ENCODE results near the gene CD200R1L. TPM values are rescaled to one million over a fixed set of nuclear protein-coding genes. Genes with fewer than 3 reads are reported as not detected.
A peak's percentile ranks its signal among the peaks of the same experiment; 100 is the strongest.

CD200R1L gene
- total and polyA plus RNA-seq, 12 donors: not detected

DNA sequence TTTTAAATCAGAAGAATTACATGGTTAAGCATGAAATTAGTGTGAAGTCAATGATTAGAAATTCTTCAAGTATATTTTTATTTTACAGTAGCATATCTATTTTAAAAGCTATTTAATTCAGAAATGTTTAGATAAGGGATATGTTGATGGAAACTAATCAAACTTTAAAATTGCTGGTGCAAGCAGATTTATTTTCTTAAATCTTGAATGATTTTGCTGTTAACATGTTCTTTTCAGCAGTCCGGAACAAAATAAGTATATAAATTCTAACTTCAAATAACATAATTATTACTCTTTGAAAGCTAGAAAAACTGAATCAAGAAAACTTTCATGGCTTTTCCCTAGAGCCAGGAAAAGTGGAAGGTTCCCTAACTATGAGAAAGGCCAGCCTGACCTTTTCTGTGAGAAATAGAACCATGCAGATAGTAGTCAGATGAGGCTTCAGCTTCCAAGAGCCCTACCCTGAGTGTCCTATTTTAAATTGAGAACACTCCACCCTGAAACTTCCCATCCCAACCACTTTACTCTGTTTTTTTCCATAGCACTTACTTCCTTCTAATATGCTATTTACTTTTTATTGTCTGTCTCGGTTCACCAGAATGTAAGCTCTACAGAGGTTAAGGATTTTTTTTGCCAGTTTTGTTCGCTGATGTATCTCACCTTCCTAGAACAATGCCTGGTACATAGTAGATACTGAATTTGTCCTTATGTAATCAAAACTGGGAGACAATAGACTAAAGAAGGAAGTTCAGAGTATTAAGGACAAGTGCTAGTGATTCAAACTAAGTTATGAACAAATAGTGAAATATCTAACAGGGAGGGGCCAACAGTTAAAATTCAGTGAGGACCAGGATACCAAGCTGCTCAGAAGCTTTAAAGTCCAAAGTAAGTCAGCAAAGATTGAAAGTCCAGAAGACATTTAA, 66.8 kb downstream of the CD200R1L start:
- H3K27me3 ChIP-seq: no peaks in the 10 kb centered on the region
- intact Hi-C loops (cut with DNase I): no loop called here
- H3K4me3 ChIP-seq: no peak overlapping the region
- 73 to 79% (median 77%) methylated on average over 3 of the region's 3 CpGs for WGBS, 4 donors
- no peak for DNase-seq
- H3K27ac ChIP-seq: peak overlapping the region in 1 of 5 donors; percentile 36
- peaks cover 0 to 12% of the 10 kb centered on the region in 2 donors for H3K4me1 ChIP-seq (replicated peaks in 1 of 2)
- TF ChIP-seq POLR2A (IDR thresholded peaks at IDR 0.05): no peak
- TF ChIP-seq, protein P1, sequence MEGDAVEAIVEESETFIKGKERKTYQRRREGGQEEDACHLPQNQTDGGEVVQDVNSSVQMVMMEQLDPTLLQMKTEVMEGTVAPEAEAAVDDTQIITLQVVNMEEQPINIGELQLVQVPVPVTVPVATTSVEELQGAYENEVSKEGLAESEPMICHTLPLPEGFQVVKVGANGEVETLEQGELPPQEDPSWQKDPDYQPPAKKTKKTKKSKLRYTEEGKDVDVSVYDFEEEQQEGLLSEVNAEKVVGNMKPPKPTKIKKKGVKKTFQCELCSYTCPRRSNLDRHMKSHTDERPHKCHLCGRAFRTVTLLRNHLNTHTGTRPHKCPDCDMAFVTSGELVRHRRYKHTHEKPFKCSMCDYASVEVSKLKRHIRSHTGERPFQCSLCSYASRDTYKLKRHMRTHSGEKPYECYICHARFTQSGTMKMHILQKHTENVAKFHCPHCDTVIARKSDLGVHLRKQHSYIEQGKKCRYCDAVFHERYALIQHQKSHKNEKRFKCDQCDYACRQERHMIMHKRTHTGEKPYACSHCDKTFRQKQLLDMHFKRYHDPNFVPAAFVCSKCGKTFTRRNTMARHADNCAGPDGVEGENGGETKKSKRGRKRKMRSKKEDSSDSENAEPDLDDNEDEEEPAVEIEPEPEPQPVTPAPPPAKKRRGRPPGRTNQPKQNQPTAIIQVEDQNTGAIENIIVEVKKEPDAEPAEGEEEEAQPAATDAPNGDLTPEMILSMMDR (IDR thresholded peaks at IDR 0.05): no peak
- H3K9me3 ChIP-seq (replicated peaks in 1 of 3): no peaks in the 10 kb centered on the region
- H3K36me3 ChIP-seq (replicated peaks in 1 of 2): no peaks in the 10 kb centered on the region

DNA sequence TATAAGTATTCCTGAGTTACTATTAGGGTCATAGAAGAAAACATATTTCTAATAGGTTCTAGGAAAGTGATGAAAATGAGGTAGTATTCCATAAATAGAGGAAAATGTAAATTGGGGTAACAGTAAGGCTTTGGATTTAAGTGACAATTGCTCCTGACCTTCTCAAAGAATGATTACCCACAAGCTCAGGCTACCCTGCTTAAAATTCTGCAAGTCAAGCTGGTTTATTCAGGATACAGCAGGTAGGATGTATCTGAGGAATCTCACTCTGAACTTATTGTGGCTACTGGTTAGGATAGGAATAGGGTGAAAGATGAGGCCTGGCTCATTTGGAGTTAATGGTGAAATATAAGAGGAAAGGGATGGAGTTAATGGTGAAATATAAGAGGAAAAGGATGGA, 67.7 kb downstream of the CD200R1L start:
- Histone ChIP-seq H3K27me3 (peaks cover 1% of the 10 kb centered on the region), H3K36me3 (replicated peaks in 1 of 2) (no peaks in the 10 kb centered on the region), H3K4me1 (replicated peaks in 1 of 2) (peaks cover 0 to 12% of the 10 kb centered on the region in 2 donors), H3K4me3 (no peak overlapping the region), H3K9me3 (replicated peaks in 1 of 3) (no peaks in the 10 kb centered on the region), H3K27ac (peak overlapping the region in 1 of 5 donors; percentile 44)
- TF ChIP-seq, protein P1 (IDR thresholded peaks at IDR 0.05): no peak
- no peak for TF ChIP-seq POLR2A (IDR thresholded peaks at IDR 0.05)
- no peak for DNase-seq
- intact Hi-C loops (cut with DNase I): no loop called here

DNA sequence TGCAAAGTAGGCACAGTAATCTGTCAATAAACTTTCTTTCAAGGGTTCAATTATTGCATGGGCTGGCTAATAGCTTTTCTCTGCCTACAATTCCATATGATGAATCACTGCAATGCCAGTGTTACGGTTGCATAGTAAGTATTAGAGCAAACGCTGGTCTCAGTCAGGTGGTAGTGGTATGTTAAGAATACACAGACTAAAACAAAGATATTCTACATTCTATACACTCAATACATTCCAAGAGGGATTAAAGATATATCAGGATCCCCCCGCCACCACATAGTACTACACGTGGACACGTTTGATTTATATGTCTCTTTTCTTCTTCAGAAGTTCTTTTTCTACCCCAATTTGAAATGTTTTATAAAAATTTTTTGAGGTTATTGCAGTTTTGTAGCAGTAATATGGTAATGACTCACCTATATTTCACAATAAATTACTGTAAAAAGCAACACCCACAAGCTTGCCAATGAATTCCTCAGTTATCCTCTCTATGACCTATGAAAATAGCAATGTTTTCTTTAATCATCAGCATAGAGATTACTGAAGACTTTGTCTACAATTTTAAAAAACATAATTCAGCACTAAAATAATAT, 68.2 kb downstream of the CD200R1L start:
- Histone ChIP-seq H3K4me1 (replicated peaks in 1 of 2) (peaks cover 0 to 12% of the 10 kb centered on the region in 2 donors), H3K27ac (peak overlapping the region in 1 of 5 donors; percentile 58)
- TF ChIP-seq POLR2A (IDR thresholded peaks at IDR 0.05): no peak
- TF ChIP-seq, protein P1 (IDR thresholded peaks at IDR 0.05): no peak

DNA sequence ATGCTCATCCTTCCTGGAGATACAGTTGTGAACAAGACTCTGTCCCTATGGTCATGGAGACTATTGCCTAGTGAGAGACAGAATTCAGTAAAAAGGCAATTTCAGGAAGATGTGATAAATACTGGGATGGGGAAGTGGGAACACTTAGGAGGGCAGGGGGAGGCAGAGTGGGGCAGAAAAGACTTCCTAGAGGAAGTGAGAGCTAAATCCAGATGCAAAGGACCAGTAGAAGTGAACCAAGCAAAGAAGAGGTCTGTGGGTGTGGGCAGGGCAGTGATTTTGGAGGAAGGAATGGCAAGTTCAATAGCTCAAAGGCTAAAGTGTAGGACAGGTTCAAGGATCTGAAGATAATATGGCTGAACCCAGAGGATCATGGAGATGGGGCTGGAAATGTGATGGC, 68.9 kb downstream of the CD200R1L start:
- peaks cover 6% of the 10 kb centered on the region for H3K27me3 ChIP-seq
- H3K36me3 ChIP-seq (replicated peaks in 1 of 2): no peaks in the 10 kb centered on the region
- no peaks in the 10 kb centered on the region for H3K9me3 ChIP-seq (replicated peaks in 1 of 3)
- peaks cover 0 to 12% of the 10 kb centered on the region in 2 donors for H3K4me1 ChIP-seq (replicated peaks in 1 of 2)
- intact Hi-C loops (cut with DNase I): no loop called here
- H3K27ac ChIP-seq: peak overlapping the region in 1 of 5 donors; percentile 58
- H3K4me3 ChIP-seq: no peak overlapping the region
- no peak for DNase-seq
- TF ChIP-seq POLR2A (IDR thresholded peaks at IDR 0.05): no peak

More for the DNA sequence above, 68.2 kb downstream of the CD200R1L start:
- 74 to 83% (median 77%) methylated on average over 5 of the region's 5 CpGs for WGBS, 4 donors
- Histone ChIP-seq H3K4me3 (no peak overlapping the region), H3K36me3 (replicated peaks in 1 of 2) (no peaks in the 10 kb centered on the region), H3K27me3 (peaks cover 4% of the 10 kb centered on the region), H3K9me3 (replicated peaks in 1 of 3) (no peaks in the 10 kb centered on the region)
- intact Hi-C loops (cut with DNase I): no loop called here
- DNase-seq: no peak
